Mesangial cell (primary cell): ENCODE data around the gene IFNAR1. TPM values are rescaled to one million over a fixed set of nuclear protein-coding genes. Genes with fewer than 3 reads are reported as not detected.

Experiments used
- total RNA-seq: library from RNA; depleted of rRNA; stranded (reverse); fragments of >200 nt; gene quantifications from 2 replicates; pipeline ENCODE4 v1.2.3, GENCODE V29; 2015

The IFNAR1 gene
- total RNA-seq: 8.0 and 12.0 TPM in 2 replicates

GRCh38 chr21:33324291-33325221, at the start of gene IFNAR1:
Gene IFNAR1 (plus strand): TSS chr21:33324970. CDS start chr21:33325056, 86 bp downstream.

GRCh38 chr21:33403128-33403785, 78.5 kb downstream of the IFNAR1 start, which contains the start of gene IFNGR2:
Gene IFNGR2 (plus strand): TSS chr21:33403413. CDS start chr21:33403544, 131 bp downstream.

Other genes with a start within 250 kb of the IFNAR1 start
- 3.9 and 8.1 TPM in 2 replicates for gene IFNAR2, start 95.0 kb upstream of the IFNAR1 start, total RNA-seq
- 15.2 and 24.6 TPM in 2 replicates for gene IL10RB, start 58.6 kb upstream of the IFNAR1 start, total RNA-seq
- 43.2 and 45.6 TPM in 2 replicates for gene IFNGR2, start 78.4 kb downstream of the IFNAR1 start, total RNA-seq
- gene TMEM50B, start 155.0 kb downstream of the IFNAR1 start, total RNA-seq: 12.3 and 13.4 TPM in 2 replicates
- gene DNAJC28, start 166.7 kb downstream of the IFNAR1 start, total RNA-seq: 0.16 and 0.63 TPM in 2 replicates
- 42.5 and 88.2 TPM in 2 replicates for gene GART, start 217.1 kb downstream of the IFNAR1 start, total RNA-seq
- gene SON, start 218.1 kb downstream of the IFNAR1 start, total RNA-seq: 105 and 113 TPM in 2 replicates